Osteoblast (primary cell): ENCODE measurements around the gene CLIC5. TPM values are rescaled to one million over a fixed set of nuclear protein-coding genes. Genes with fewer than 3 reads are reported as not detected.

ENCODE experiments used
- DNase-seq: peaks from one replicate; pipeline ENCODE4 v3.0.0; 2011; ENCODE audit warnings: low spot score, mixed read lengths; ENCODE audit not compliant: insufficient read length; ENCODE audit errors: missing footprints
- H2AFZ ChIP-seq: 2 replicates; pipeline ENCODE4 v1.6.0; 2011; ENCODE audit warnings: mild to moderate bottlenecking, low read length
- H3K27ac ChIP-seq: 2 replicates; pipeline ENCODE4 v1.5.1; 2011; ENCODE audit warnings: mild to moderate bottlenecking, low read depth, low read length, moderate library complexity
- H3K27me3 ChIP-seq: 2 replicates; pipeline ENCODE4 v1.6.0; 2012; ENCODE audit warnings: mild to moderate bottlenecking, control low read depth, inconsistent platforms, low read length, moderate library complexity; ENCODE audit not compliant: insufficient read depth
- H3K36me3 ChIP-seq: 2 replicates; pipeline ENCODE4 v1.5.1; 2011; ENCODE audit warnings: mild to moderate bottlenecking, low read length, control low read depth, moderate library complexity; ENCODE audit not compliant: insufficient read depth
- H3K4me1 ChIP-seq: 2 replicates; pipeline ENCODE4 v1.5.1; 2011; ENCODE audit warnings: mild to moderate bottlenecking, low read length, control low read depth, moderate library complexity; ENCODE audit not compliant: insufficient read depth
- H3K4me2 ChIP-seq: 2 replicates; pipeline ENCODE4 v1.6.0; 2011; ENCODE audit warnings: mild to moderate bottlenecking, low read length; ENCODE audit not compliant: insufficient read depth
- H3K4me3 ChIP-seq: fragments of 200-600 bp; sonication (generic); 3 replicates; pipeline ENCODE4 v1.5.1; 2012; ENCODE audit warnings: mild to moderate bottlenecking, low read length, inconsistent platforms; ENCODE audit not compliant: insufficient read depth
- H3K79me2 ChIP-seq: 2 replicates; pipeline ENCODE4 v1.6.0; 2012; ENCODE audit warnings: mild to moderate bottlenecking, low read length, control low read depth, inconsistent platforms; ENCODE audit not compliant: insufficient read depth
- H3K9me3 ChIP-seq: 2 replicates; pipeline ENCODE4 v1.5.1; 2011; ENCODE audit warnings: low read depth, low read length, control low read depth
- H4K20me1 ChIP-seq: 2 replicates; pipeline ENCODE4 v1.6.0; 2012; ENCODE audit warnings: mild to moderate bottlenecking, low read length, control low read depth; ENCODE audit not compliant: insufficient read depth
- total RNA-seq: library from RNA; depleted of rRNA; stranded (reverse); fragments of >200 nt; gene quantifications from 2 replicates; pipeline ENCODE4 v1.2.3, GENCODE V29; 2012
- TF ChIP-seq, protein P1 (sequence below): IDR thresholded peaks from 2 replicates; pipeline ENCODE4 v1.5.1; 2011; ENCODE audit warnings: mild to moderate bottlenecking, low read depth, low read length, moderate library complexity; ENCODE audit errors: extremely low read depth

CLIC5 gene
- total RNA-seq, 1 donor: not detected

DNA sequence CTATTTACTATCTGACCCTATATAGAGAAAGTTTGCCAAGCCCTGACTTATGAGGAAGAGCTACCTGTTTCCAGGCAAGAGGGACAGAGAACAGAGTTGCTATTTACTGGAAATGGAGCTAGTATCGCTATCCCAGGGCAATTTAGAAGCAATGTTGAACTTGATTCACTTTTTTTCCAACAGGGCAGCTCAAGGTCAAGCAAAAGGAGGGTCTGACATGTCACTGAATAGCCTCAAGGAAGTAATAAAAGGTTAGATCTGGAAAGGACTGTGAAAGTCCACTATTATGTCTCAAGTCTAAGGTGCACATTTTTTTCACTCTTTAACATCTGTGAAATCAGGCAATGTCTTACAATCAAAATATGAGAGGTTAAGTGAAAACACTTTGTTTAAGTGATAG, 84.4 kb downstream of the CLIC5 start:
- Histone ChIP-seq H3K4me3 (no peak overlapping the region), H2AFZ (no peak overlapping the region), H3K27me3 (no peaks in the 10 kb centered on the region), H3K27ac (no peak overlapping the region), H3K79me2 (no peaks in the 10 kb centered on the region), H4K20me1 (no peaks in the 10 kb centered on the region), H3K9me3 (no peaks in the 10 kb centered on the region), H3K36me3 (no peaks in the 10 kb centered on the region), H3K4me2 (no peak overlapping the region), H3K4me1 (peaks cover 6% of the 10 kb centered on the region)
- no peak for DNase-seq
- TF ChIP-seq, protein P1, sequence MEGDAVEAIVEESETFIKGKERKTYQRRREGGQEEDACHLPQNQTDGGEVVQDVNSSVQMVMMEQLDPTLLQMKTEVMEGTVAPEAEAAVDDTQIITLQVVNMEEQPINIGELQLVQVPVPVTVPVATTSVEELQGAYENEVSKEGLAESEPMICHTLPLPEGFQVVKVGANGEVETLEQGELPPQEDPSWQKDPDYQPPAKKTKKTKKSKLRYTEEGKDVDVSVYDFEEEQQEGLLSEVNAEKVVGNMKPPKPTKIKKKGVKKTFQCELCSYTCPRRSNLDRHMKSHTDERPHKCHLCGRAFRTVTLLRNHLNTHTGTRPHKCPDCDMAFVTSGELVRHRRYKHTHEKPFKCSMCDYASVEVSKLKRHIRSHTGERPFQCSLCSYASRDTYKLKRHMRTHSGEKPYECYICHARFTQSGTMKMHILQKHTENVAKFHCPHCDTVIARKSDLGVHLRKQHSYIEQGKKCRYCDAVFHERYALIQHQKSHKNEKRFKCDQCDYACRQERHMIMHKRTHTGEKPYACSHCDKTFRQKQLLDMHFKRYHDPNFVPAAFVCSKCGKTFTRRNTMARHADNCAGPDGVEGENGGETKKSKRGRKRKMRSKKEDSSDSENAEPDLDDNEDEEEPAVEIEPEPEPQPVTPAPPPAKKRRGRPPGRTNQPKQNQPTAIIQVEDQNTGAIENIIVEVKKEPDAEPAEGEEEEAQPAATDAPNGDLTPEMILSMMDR: no peak

DNA sequence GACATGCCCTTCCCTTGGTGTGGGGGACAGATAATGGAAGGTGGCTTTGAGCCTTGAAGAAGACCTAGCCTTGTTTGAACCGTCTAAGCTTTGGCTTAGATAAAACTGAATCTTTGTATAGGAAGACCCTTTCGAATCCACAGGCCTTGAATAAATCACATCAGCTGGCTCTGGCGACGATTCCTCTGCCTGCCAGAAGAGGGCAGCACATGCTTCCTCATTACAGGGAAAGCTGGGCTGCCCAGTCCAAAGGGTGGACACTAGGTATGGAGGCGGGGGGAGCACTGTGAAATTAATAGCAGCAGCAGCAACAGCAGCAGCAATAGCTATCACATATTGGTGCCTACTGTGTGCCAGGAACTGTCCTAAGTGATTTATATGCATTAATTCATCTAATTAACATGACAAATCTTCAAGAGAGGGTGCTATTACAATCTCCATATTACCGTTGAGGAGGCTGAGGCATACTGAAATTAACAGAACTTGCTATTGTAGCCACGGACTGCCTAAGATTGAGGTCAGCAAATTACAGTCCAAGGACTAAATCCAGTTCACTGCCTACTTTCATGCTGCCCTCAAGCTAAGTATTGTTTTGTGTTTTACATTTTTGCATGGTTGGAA, 85.1 kb downstream of the CLIC5 start:
- H3K27ac ChIP-seq: no peak overlapping the region
- no peak overlapping the region for H3K4me3 ChIP-seq
- H4K20me1 ChIP-seq: no peaks in the 10 kb centered on the region
- H3K27me3 ChIP-seq: no peaks in the 10 kb centered on the region
- peak; percentile 84 for DNase-seq
- no peaks in the 10 kb centered on the region for H3K9me3 ChIP-seq
- H3K4me2 ChIP-seq: peak overlapping the region; percentile 53
- no peaks in the 10 kb centered on the region for H3K36me3 ChIP-seq
- H3K79me2 ChIP-seq: no peaks in the 10 kb centered on the region
- H3K4me1 ChIP-seq: peaks cover 6% of the 10 kb centered on the region
- TF ChIP-seq, protein P1: peak; percentile 99
- H2AFZ ChIP-seq: peak overlapping the region; percentile 43

DNA sequence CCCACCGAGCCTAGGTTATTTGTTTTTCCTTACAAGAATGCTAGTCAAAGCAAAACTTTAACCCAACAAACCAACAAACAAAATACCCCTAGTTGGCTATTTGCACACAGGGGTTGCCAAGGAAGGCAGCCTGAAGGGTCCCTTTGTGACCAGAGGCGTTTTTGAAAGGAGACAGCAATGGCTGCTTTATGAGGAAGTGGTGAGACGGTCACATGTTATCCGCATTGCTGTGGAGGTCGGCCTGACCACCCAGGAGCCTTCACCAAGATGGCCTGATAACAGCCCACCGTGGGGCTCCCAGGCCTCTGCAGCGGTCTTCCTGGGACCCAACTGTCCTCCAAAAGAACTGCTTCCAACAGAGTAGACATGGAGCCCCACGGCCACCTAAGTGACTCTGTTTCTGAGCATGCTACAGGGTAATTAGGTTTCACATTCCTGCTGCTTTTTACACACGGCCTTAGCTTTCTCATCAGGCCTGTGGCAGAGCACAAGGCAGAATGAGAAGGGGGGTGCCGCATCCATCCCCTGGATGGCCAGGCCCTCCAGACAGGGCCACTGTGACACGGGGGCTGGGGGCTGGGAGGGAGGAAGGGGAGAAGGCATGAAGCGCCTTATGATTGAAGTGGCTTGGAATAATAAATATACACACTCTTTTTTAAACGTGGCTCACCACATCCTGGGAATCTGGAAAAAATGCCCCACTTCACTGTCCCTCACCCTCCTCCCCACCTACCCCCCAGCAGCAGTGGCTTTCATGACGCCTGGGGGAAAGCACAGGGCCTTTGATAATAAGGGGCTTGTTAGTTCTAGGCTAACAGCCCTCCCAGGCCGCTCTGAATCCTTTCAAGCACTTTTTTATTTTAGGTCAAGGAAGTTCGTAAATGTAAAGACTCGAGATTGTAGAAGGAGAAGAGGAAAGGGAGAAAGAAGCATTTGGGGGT, 86.0 kb downstream of the CLIC5 start:
- Histone ChIP-seq H3K27ac (no peak overlapping the region), H3K4me3 (no peak overlapping the region), H2AFZ (peak overlapping the region; percentile 77), H3K27me3 (no peaks in the 10 kb centered on the region), H3K4me1 (peaks cover 6% of the 10 kb centered on the region), H3K4me2 (no peak overlapping the region), H3K36me3 (no peaks in the 10 kb centered on the region), H3K79me2 (no peaks in the 10 kb centered on the region), H3K9me3 (no peaks in the 10 kb centered on the region), H4K20me1 (no peaks in the 10 kb centered on the region)
- no peak for DNase-seq
- TF ChIP-seq, protein P1: no peak

DNA sequence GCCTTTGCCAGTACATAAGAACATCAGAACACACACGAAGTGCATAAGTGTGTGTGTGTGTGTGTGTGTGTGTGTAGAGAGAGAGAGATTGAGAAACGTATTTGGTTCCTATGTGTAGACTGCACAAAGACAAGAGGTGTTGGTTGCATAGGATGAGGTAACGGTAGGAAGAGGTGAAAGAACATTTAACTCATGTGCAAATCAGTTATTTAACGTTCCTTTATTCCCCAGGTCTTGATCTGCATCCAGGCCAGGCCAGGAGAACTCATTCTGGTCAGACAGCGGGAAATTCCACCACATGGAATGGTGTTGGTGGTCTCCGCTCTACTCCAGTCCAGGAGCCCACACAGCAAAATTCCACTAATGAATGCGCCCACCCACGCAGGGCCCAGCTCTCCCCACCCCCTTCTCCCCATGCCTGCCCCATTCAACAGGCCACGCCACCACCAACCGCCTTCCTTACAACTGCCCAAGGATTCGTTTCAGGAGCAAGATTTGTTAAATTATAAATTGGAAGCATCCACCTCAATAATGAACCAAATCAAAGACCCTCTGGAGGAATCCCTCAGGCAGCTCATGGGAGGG, 86.8 kb downstream of the CLIC5 start:
- no peaks in the 10 kb centered on the region for H3K9me3 ChIP-seq
- H4K20me1 ChIP-seq: no peaks in the 10 kb centered on the region
- H2AFZ ChIP-seq: no peak overlapping the region
- no peaks in the 10 kb centered on the region for H3K79me2 ChIP-seq
- no peaks in the 10 kb centered on the region for H3K36me3 ChIP-seq
- H3K4me1 ChIP-seq: peaks cover 6% of the 10 kb centered on the region
- no peaks in the 10 kb centered on the region for H3K27me3 ChIP-seq
- H3K4me2 ChIP-seq: no peak overlapping the region
- TF ChIP-seq, protein P1: no peak
- DNase-seq: no peak
- H3K4me3 ChIP-seq: no peak overlapping the region
- no peak overlapping the region for H3K27ac ChIP-seq
